Measurements from ENCODE around the gene LAMA1. TPM values are rescaled to one million over a fixed set of nuclear protein-coding genes. Genes with fewer than 3 reads are reported as not detected.

The LAMA1 gene
- total RNA-seq, 2 donors from 2014 or later: 0.99 to 3.4 TPM

- H3K27me3 ChIP-seq: no peaks in the 10 kb centered on the region
- ATAC-seq: peak; percentile 72
- peaks cover 39% of the 10 kb centered on the region for H3K4me1 ChIP-seq
- H3K27ac ChIP-seq: peak overlapping the region in 1 of 4 donors; percentile 30
- H3K4me3 ChIP-seq: no peak overlapping the region
- no peak for DNase-seq
- intact Hi-C loops (cut with DNase I): no loop called here
- H3K36me3 ChIP-seq (replicated peaks in 1 of 2; ENCODE audit: insufficient read depth in 1 of 2, low read depth in 2 of 2): no peaks in the 10 kb centered on the region
- WGBS, 2 donors: 70 to 80% methylated on average over 9 of the region's 9 CpGs
- TF ChIP-seq, protein P1, sequence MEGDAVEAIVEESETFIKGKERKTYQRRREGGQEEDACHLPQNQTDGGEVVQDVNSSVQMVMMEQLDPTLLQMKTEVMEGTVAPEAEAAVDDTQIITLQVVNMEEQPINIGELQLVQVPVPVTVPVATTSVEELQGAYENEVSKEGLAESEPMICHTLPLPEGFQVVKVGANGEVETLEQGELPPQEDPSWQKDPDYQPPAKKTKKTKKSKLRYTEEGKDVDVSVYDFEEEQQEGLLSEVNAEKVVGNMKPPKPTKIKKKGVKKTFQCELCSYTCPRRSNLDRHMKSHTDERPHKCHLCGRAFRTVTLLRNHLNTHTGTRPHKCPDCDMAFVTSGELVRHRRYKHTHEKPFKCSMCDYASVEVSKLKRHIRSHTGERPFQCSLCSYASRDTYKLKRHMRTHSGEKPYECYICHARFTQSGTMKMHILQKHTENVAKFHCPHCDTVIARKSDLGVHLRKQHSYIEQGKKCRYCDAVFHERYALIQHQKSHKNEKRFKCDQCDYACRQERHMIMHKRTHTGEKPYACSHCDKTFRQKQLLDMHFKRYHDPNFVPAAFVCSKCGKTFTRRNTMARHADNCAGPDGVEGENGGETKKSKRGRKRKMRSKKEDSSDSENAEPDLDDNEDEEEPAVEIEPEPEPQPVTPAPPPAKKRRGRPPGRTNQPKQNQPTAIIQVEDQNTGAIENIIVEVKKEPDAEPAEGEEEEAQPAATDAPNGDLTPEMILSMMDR (IDR thresholded peaks at IDR 0.05): no peak
- TF ChIP-seq POLR2A (IDR thresholded peaks at IDR 0.05): no peak
- H3K9me3 ChIP-seq: no peaks in the 10 kb centered on the region
These were observed 154.8 kb downstream of the LAMA1 start for GRCh38 chr18:6962571-6963451.

DNA sequence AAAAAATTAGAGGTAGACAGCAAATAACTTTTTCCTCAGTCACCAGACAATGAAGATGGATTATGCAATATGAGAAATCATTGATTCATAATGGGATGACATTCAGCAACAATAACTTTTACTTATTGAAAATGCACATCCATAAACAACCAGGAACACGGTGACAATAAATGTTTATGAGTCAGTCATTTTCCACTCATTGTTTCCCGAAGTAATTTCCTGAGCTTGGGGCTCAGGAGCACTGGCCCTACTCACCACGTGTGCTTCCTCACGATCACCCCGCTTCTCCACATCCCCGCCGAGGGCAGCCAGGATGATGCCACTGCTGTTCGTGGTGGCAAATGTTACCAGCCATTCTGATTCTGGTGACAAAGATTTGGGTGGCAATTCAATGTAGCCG, 156.3 kb downstream of the LAMA1 start:
- DNase-seq (no peak), ATAC-seq (no peak)
- intact Hi-C loops (cut with DNase I): no loop called here
- H3K27me3 ChIP-seq: no peaks in the 10 kb centered on the region
- 90 to 91% methylated on average over 9 of the region's 9 CpGs for WGBS, 2 donors
- no peaks in the 10 kb centered on the region for H3K36me3 ChIP-seq (replicated peaks in 1 of 2; ENCODE audit: insufficient read depth in 1 of 2, low read depth in 2 of 2)
- no peaks in the 10 kb centered on the region for H3K9me3 ChIP-seq
- no peak overlapping the region for H3K4me3 ChIP-seq
- TF ChIP-seq POLR2A (IDR thresholded peaks at IDR 0.05): no peak
- TF ChIP-seq, protein P1 (IDR thresholded peaks at IDR 0.05): no peak
- peak overlapping the region in 1 of 4 donors; percentile 9 for H3K27ac ChIP-seq
- peaks cover 54% of the 10 kb centered on the region for H3K4me1 ChIP-seq

GRCh38 chr18:6960656-6961055, 156.9 kb downstream of the LAMA1 start:
- Histone ChIP-seq H3K4me1 (peaks cover 61% of the 10 kb centered on the region), H3K27me3 (no peaks in the 10 kb centered on the region), H3K9me3 (no peaks in the 10 kb centered on the region), H3K27ac (peak overlapping the region in 1 of 4 donors; percentile 9), H3K4me3 (no peak overlapping the region), H3K36me3 (replicated peaks in 1 of 2; ENCODE audit: insufficient read depth in 1 of 2, low read depth in 2 of 2) (no peaks in the 10 kb centered on the region)
- intact Hi-C loops (cut with DNase I): no loop called here
- ATAC-seq (peak; percentile 20), DNase-seq (no peak)
- TF ChIP-seq, protein P1 (IDR thresholded peaks at IDR 0.05): no peak
- no peak for TF ChIP-seq POLR2A (IDR thresholded peaks at IDR 0.05)
- 43 to 56% methylated on average over 2 of the region's 2 CpGs for WGBS, 2 donors

DNA sequence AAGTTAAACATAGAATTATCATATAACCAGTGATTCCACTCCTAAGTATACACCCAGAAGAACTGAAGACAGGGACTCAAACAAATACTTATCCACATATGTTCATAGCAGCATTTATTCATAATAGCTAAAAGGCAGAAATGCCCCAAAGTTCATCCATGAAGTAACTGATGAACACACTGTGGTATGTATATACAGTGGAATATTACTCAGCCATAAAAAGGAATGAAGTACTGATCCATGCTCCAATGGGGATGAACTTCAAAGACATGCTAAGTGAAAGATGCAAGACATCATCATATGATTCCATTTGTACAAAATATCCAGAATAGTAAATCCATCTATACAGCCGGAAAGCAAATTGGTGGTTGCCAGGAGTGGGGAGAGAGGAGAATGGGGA, 157.5 kb downstream of the LAMA1 start:
- H3K36me3 ChIP-seq (replicated peaks in 1 of 2; ENCODE audit: insufficient read depth in 1 of 2, low read depth in 2 of 2): no peaks in the 10 kb centered on the region

More for the DNA sequence above, 157.5 kb downstream of the LAMA1 start:
- intact Hi-C loops (cut with DNase I): no loop called here
- 93% methylated on average over 1 of the region's 1 CpG for WGBS, 2 donors
- H3K27me3 ChIP-seq: no peaks in the 10 kb centered on the region
- ATAC-seq (no peak), DNase-seq (no peak)
- no peak overlapping the region for H3K27ac ChIP-seq
- TF ChIP-seq, protein P1 (IDR thresholded peaks at IDR 0.05): no peak
- TF ChIP-seq POLR2A (IDR thresholded peaks at IDR 0.05): no peak
- peaks cover 66% of the 10 kb centered on the region for H3K4me1 ChIP-seq
- no peak overlapping the region for H3K4me3 ChIP-seq
- no peaks in the 10 kb centered on the region for H3K9me3 ChIP-seq
